WERI-Rb-1 (cell line): ENCODE data around the gene ABCB9.

ENCODE experiments used
- DNase-seq: peaks from one replicate; pipeline ENCODE4 v3.0.0-alpha.2; 2020
- H3K27ac ChIP-seq: fragments of 250-450 bp; sonication (Bioruptor Pico); 2 replicates; pipeline ENCODE4 v1.5.1; 2020; ENCODE audit warnings: mild to moderate bottlenecking, moderate library complexity
- H3K27me3 ChIP-seq: fragments of 250-450 bp; sonication (Bioruptor Pico); 2 replicates; pipeline ENCODE4 v1.5.1; 2021; ENCODE audit warnings: mild to moderate bottlenecking, low read depth, moderate library complexity; ENCODE audit not compliant: insufficient read depth, severe bottlenecking
- H3K36me3 ChIP-seq: fragments of 250-450 bp; sonication (Bioruptor Pico); 2 replicates; pipeline ENCODE4 v1.5.1; 2020; ENCODE audit warnings: mild to moderate bottlenecking, moderate library complexity
- H3K4me3 ChIP-seq: 2 replicates; pipeline ENCODE4 v1.5.1; 2011; ENCODE audit warnings: low read depth, mild to moderate bottlenecking, control low read depth, low read length
- H3K9me3 ChIP-seq: fragments of 250-450 bp; sonication (Bioruptor Pico); 2 replicates; pipeline ENCODE4 v1.5.1; 2021; ENCODE audit warnings: mild to moderate bottlenecking, moderate library complexity; ENCODE audit not compliant: severe bottlenecking
- TF ChIP-seq, protein P1 (sequence below): IDR thresholded peaks from 2 replicates; pipeline ENCODE4 v1.5.1; 2011; ENCODE audit warnings: low read depth, mild to moderate bottlenecking, control low read depth, inconsistent platforms, low read length

The ABCB9 gene

DNA sequence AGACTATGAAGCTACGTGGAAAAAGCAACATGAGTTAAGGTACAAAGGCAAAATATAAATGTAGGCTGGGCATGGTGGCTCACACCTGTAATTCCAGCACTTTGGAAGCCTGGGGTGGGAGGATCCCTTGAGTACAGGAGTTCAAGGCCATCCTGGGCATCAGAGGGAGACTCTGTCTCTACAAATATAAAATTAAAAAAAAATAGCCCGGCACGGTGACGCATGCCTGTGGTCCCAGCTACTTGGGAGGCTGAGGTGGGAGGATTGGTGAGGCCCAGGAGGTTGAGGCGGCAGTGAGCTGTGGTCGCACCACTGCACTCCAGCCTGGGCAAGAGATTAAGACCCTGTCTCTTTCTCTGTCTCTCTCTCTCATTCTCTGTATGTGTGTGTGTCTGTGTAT, 66.4 kb downstream of the ABCB9 start:
- Histone ChIP-seq H3K4me3 (no peak overlapping the region), H3K27ac (no peak overlapping the region), H3K27me3 (no peaks in the 10 kb centered on the region), H3K36me3 (peaks cover 3% of the 10 kb centered on the region; the same call in 1 of the 2 replicates), H3K9me3 (no peaks in the 10 kb centered on the region)
- no peak for DNase-seq
- TF ChIP-seq, protein P1, sequence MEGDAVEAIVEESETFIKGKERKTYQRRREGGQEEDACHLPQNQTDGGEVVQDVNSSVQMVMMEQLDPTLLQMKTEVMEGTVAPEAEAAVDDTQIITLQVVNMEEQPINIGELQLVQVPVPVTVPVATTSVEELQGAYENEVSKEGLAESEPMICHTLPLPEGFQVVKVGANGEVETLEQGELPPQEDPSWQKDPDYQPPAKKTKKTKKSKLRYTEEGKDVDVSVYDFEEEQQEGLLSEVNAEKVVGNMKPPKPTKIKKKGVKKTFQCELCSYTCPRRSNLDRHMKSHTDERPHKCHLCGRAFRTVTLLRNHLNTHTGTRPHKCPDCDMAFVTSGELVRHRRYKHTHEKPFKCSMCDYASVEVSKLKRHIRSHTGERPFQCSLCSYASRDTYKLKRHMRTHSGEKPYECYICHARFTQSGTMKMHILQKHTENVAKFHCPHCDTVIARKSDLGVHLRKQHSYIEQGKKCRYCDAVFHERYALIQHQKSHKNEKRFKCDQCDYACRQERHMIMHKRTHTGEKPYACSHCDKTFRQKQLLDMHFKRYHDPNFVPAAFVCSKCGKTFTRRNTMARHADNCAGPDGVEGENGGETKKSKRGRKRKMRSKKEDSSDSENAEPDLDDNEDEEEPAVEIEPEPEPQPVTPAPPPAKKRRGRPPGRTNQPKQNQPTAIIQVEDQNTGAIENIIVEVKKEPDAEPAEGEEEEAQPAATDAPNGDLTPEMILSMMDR = no peak

DNA sequence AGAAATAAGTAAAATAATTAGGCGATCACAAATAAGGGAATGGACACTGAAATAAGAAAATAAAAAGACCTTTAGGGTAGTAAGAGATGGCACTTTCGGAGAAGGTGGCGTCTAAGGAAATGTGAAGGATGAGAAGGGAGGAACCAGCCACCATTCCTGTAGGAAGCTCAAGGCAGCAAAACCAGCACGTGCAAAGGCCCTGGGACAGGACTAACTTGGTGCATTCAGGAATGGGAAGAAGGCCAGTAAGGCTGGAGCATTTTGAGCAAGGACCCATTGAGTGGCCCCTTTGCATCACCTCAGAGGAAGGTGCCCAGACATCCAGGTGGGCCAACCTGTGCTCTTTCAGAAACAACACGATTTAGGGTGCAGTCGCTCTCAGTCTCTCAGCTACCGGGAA, 69.6 kb downstream of the ABCB9 start:
- no peak for DNase-seq
- TF ChIP-seq, protein P1 = no peak
- Histone ChIP-seq H3K36me3 (peaks cover 17% of the 10 kb centered on the region), H3K27ac (no peak overlapping the region), H3K4me3 (no peak overlapping the region), H3K27me3 (no peaks in the 10 kb centered on the region), H3K9me3 (no peaks in the 10 kb centered on the region)

DNA sequence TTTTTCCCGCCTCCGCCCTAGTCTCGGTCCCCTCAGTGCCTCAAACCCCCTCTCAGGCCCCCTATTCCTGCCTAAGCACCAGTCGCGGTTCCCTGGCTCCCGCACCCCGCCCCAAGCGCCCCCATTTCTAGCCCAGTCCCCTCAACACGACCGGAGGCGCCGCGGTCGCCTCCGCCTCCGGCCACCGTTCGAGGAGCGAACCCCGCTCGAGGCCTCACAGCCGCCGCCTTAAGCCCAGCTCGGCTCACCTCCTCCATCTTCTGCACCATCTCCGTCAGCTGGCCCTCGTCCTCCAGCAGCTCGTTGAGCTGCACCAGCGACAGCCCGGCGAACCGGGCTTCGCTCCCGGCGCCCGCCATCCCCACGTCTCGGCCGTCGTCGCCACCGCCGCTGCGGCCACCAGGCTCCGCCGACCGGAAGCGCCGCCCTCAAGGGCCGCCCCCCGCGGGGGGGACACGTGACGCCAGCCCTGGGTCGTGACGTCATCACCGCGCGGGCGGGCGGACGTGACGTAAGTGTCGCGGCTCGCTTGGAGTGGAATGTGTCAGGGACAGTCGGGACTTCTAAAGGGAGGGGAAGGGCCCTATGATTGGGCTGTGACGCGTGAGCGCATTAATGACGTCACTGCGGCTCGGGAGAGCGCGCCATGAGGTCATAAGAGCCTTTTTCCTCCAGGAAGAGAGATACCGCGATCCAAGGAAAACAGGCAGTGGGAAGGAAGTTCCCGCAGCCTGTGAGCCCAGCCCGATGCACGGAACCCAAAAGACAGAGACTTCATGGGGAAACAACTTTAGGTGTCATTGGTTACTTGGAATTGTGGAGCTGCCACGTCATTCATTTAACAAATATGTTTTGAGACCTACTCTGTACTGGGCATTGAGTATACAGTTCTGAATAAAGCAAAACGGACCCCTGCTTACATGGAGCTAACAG, 70.3 kb downstream of the ABCB9 start, which contains the start of gene VPS37B:
TSS of gene VPS37B (minus strand) at position 421 of the 933 bp plus-strand sequence. CDS start at position 359, 62 bp downstream.
- Histone ChIP-seq H3K27me3 (no peaks in the 10 kb centered on the region), H3K27ac (peak within 1 kb of the TSS; percentile 90), H3K4me3 (peak within 1 kb of the TSS; percentile 95), H3K36me3 (peaks cover 17% of the 10 kb centered on the region), H3K9me3 (no peaks in the 10 kb centered on the region)
- peak; percentile 82 for DNase-seq
- TF ChIP-seq, protein P1 = no peak

DNA sequence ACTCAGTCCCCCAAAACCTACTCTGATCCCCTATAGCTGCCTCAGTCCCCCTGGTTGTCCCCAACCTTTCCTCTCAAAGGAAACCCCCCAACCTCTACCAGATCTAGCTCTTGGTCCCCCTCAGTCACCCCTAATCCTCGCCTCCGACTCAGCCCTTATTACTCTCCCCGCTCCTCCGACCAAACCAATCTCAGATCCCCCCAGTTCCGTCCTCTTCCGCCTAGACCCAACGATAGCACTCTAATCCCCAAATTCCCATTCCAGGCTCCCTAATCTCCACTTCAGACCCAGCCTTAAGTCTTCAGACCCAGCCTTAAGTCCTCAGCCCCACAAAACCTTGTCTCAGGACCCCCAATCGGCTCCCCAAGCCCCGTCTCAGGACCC, 71.0 kb downstream of the ABCB9 start:
- Histone ChIP-seq H3K4me3 (peak overlapping the region; percentile 95), H3K27ac (peak overlapping the region; percentile 90), H3K9me3 (no peaks in the 10 kb centered on the region), H3K27me3 (no peaks in the 10 kb centered on the region), H3K36me3 (peaks cover 17% of the 10 kb centered on the region)
- DNase-seq = no peak
- TF ChIP-seq, protein P1 = no peak

DNA sequence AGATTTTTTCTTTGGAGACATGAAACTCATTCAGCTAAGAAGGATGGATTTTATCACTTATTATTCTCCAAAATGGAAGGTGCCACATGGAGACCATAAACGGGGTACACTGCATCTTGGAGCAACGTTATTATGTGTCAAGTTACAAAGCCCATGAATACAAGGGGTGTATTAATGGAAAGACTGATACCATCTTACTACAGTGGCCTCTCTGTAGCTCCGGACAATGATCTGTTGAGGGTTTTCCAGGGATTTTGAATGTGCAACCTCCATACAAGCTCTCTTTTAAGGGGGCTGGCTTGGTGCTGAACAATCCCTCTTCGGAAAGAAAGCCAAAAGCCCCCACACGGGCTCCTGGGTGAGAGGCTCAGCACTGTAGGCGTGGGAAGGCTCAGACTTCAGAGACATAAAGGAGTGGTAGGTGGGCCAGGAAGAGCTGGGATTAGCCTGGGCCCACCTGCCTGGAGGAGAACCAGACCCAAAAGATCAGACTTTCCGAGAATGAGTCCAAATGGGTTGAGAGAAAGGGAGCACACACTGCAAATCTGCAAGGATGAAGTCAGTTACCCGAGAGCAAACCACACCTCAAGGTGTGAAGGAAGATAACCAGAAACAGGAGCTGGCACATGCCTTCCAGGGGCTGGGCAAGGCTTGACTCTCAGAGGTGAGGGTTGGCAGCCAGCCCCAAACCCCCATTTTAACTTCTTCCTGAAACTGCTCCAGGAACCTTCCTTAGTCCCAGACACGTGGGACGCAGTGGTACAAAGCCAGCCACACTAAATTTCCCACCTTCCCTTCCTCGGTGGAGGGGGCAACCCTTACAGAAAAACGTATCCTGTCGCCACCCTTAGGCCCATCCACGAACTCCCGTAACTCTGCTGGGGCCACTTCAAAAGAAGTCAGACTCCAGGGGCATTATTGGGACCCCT, 71.8 kb downstream of the ABCB9 start:
- Histone ChIP-seq H3K27me3 (no peaks in the 10 kb centered on the region), H3K36me3 (peaks cover 17% of the 10 kb centered on the region), H3K9me3 (no peaks in the 10 kb centered on the region), H3K4me3 (peak overlapping the region; percentile 95), H3K27ac (peak overlapping the region; percentile 90)
- DNase-seq = no peak
- TF ChIP-seq, protein P1 = no peak
